ENCODE measurements around the gene OR6X1. TPM values are rescaled to one million over a fixed set of nuclear protein-coding genes. Genes with fewer than 3 reads are reported as not detected.

Gene OR6X1
- total and polyA plus RNA-seq, 9 of the 15 experiments (the other 6 are each of a cell fraction or from before 2014, with no cell fraction given), result not detected

DNA sequence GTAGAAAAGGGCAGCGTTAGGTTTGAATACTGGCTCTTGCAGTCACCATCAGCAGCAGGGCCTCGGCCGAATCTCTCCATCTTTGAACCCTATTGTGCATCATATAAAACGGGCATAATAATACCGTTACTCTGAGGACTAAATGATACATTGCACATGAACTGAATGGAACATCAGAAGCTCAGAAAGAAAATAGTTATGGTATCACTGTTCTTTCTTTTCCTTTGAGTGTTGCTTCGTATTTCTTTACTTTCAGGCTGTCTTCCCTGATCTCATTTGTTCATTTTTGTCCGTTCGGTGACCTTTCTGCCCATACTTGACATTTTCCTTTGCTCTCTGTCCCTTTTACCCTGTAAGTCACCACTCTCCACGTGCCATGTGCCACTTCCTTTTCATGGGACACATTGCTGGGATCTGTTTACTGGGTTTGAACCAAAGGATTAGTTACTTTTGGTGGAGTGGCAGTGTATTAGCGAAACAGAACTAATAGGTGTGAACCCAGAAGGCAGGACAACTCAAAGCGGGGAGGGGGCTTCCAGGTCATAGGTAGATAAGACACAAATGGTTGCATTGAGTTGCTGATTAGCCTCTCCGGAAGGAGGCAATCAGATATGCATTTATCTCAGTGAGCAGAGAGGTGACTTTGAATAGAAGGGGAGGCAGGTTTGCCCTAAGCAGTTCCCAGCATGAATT, 12.1 kb downstream of the OR6X1 start (continued):
- TF ChIP-seq DACH1 (IDR thresholded peaks at IDR 0.05; ENCODE audit: partially characterized antibody) (peak; percentile 57), PHB2 (IDR thresholded peaks at IDR 0.05; ENCODE audit: low read depth) (no peak), ZNF134 (CRISPR knock-in tag; conservative IDR thresholded peaks at IDR 0.05) (no peak), CTBP1 (IDR thresholded peaks at IDR 0.05; ENCODE audit: borderline replicate concordance) (peak; percentile 87), MTA1 (IDR thresholded peaks at IDR 0.05; ENCODE audit: borderline replicate concordance) (peak; percentile 84), TAF7 (tag; IDR thresholded peaks at IDR 0.05) (no peak), CCNT2 (IDR thresholded peaks at IDR 0.05; ENCODE audit: borderline replicate concordance, extremely low read depth, insufficient read length, low read depth, low read length) (no peak)
- TF ChIP-seq, protein P1, sequence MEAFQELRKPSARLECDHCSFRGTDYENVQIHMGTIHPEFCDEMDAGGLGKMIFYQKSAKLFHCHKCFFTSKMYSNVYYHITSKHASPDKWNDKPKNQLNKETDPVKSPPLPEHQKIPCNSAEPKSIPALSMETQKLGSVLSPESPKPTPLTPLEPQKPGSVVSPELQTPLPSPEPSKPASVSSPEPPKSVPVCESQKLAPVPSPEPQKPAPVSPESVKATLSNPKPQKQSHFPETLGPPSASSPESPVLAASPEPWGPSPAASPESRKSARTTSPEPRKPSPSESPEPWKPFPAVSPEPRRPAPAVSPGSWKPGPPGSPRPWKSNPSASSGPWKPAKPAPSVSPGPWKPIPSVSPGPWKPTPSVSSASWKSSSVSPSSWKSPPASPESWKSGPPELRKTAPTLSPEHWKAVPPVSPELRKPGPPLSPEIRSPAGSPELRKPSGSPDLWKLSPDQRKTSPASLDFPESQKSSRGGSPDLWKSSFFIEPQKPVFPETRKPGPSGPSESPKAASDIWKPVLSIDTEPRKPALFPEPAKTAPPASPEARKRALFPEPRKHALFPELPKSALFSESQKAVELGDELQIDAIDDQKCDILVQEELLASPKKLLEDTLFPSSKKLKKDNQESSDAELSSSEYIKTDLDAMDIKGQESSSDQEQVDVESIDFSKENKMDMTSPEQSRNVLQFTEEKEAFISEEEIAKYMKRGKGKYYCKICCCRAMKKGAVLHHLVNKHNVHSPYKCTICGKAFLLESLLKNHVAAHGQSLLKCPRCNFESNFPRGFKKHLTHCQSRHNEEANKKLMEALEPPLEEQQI (IDR thresholded peaks at IDR 0.05), result no peak
- TF ChIP-seq, protein P2, sequence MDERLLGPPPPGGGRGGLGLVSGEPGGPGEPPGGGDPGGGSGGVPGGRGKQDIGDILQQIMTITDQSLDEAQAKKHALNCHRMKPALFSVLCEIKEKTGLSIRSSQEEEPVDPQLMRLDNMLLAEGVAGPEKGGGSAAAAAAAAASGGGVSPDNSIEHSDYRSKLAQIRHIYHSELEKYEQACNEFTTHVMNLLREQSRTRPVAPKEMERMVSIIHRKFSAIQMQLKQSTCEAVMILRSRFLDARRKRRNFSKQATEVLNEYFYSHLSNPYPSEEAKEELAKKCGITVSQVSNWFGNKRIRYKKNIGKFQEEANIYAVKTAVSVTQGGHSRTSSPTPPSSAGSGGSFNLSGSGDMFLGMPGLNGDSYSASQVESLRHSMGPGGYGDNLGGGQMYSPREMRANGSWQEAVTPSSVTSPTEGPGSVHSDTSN (CRISPR knock-in tag; IDR thresholded peaks at IDR 0.05; ENCODE audit: low read depth), result no peak
- TF ChIP-seq, protein P2 (tag; conservative IDR thresholded peaks at IDR 0.05; ENCODE audit: low read depth), result no peak
- TF ChIP-seq, protein P3, sequence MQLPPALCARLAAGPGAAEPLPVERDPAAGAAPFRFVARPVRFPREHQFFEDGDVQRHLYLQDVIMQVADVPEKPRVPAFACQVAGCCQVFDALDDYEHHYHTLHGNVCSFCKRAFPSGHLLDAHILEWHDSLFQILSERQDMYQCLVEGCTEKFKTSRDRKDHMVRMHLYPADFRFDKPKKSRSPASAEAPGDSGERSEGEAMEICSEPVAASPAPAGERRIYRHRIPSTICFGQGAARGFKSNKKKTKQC (CRISPR knock-in tag; IDR thresholded peaks at IDR 0.05), result no peak

Measured in K562 (cell line).